Transverse colon (tissue), 3 donors: ENCODE data around the gene PIM3.

ENCODE experiments used
- EP300 ChIP-seq: sonication (generic); formaldehyde crosslinking; IDR thresholded peaks from one replicate; pipeline ENCODE4 v1.6.1; 2017; ENCODE audit warnings: antibody characterized with exemption, low read depth
- POLR2A ChIP-seq: fragments of 450-650 bp; IDR thresholded peaks from one replicate; pipeline ENCODE4 v1.6.1; 2016; ENCODE audit warnings: antibody characterized with exemption, mild to moderate bottlenecking, moderate library complexity
- TF ChIP-seq, protein P1 (sequence below), 5 experiments: fragments of 200-600 bp in 3 of 5; fragments of 450-650 bp in 2 of 5; sonication (generic) in 3 of 5; IDR thresholded peaks; 1 replicate in 2 of 5; 2 replicates in 3 of 5; pipeline ENCODE4 v1.5.1; 2016 to 2017; ENCODE audit warnings: antibody characterized with exemption in 5 of 5, inconsistent platforms in 3 of 5, mild to moderate bottlenecking in 2 of 5, moderate library complexity in 1 of 5

DNA sequence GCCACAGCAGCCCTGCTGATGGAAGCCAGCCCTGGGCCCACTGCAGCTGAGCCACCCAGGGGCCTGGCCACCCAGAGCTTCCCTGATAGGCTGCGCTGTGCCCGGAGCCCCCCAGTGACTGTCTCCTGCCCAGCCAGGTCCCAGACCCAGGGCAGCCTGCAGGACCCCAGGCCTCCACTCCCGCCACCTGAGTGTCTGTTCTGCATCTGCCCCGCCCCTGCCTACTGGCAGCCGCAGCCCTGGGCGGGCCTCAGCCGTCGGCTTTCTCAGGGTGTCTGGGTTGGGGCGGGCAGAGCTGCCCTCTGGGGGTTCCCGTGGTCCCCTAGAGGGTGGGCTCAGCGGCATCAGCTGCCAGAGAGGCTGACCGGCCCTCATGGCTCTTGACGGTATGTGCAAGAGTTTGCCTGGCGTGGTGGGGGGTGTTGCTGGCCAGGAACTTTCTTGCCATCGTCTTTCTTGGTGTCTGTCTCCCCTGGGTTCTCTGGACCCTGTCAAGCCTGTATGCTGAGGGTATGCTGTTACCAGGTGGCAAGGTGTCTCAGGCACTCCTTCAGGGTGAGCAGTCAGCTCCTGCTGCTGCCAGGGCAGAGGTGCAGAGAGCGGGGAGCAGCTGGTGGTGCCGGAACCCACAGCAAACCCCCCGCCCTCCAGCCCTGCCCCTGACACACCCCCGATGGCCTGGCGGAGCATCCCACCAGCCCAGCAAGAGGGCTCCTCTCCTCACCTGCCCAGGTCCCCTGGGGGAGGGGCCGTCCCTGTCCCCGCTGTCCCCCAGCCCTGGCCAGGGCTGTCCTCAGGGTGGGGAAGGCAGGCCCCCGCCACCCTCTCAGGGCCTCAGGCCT is 12.2 kb upstream of the PIM3 start:
- TF ChIP-seq EP300 (no peak), POLR2A (peak; percentile 18)
- TF ChIP-seq, protein P1, sequence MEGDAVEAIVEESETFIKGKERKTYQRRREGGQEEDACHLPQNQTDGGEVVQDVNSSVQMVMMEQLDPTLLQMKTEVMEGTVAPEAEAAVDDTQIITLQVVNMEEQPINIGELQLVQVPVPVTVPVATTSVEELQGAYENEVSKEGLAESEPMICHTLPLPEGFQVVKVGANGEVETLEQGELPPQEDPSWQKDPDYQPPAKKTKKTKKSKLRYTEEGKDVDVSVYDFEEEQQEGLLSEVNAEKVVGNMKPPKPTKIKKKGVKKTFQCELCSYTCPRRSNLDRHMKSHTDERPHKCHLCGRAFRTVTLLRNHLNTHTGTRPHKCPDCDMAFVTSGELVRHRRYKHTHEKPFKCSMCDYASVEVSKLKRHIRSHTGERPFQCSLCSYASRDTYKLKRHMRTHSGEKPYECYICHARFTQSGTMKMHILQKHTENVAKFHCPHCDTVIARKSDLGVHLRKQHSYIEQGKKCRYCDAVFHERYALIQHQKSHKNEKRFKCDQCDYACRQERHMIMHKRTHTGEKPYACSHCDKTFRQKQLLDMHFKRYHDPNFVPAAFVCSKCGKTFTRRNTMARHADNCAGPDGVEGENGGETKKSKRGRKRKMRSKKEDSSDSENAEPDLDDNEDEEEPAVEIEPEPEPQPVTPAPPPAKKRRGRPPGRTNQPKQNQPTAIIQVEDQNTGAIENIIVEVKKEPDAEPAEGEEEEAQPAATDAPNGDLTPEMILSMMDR (IDR thresholded peaks at IDR 0.05), result no peak
